ENCODE results near the gene SLC38A8.

- TF ChIP-seq CTCF (conservative IDR thresholded peaks at IDR 0.05; ENCODE audit: low read length): peak; percentile 39
- TF ChIP-seq EZH2phosphoT487 (IDR thresholded peaks at IDR 0.05; ENCODE audit: borderline replicate concordance): no peak
Measured at GRCh38 chr16:84087466-84088151, 45.0 kb upstream of the SLC38A8 start.
